Testis (tissue), 3 donors: ENCODE measurements around the gene SCO1. TPM values are rescaled to one million over a fixed set of nuclear protein-coding genes. Genes with fewer than 3 reads are reported as not detected.

Source experiments
- DNase-seq: peaks from one replicate; pipeline ENCODE4 v3.0.0-alpha.2; 2019
- H3K27ac ChIP-seq, 2 donors: fragments of 200-600 bp; sonication (generic); one replicate each; pipeline ENCODE4 v1.5.1; 2019
- H3K27me3 ChIP-seq: fragments of 200-600 bp; sonication (generic); one replicate; pipeline ENCODE4 v1.5.1; 2019
- H3K36me3 ChIP-seq: fragments of 200-600 bp; sonication (generic); one replicate; pipeline ENCODE4 v1.5.1; 2017; ENCODE audit warnings: low read depth; ENCODE audit errors: missing control alignments
- H3K4me1 ChIP-seq: fragments of 200-600 bp; sonication (generic); one replicate; pipeline ENCODE4 v1.5.1; 2019
- H3K4me3 ChIP-seq, 2 donors: fragments of 200-600 bp; sonication (generic); one replicate each; pipeline ENCODE4 v1.5.1; 2017 to 2019
- H3K9me3 ChIP-seq: fragments of 200-600 bp; sonication (generic); one replicate; pipeline ENCODE4 v1.5.1; 2017
- POLR2A ChIP-seq: fragments of 450-650 bp; IDR thresholded peaks from one replicate; pipeline ENCODE4 v1.6.1; 2017; ENCODE audit warnings: antibody characterized with exemption, mild to moderate bottlenecking, moderate library complexity
- WGBS, 2 donors: methylation state at CpG; one replicate each; pipeline ENCODE4 v1.1.5; 2018; 5-methylcytosine and 5-hydroxymethylcytosine counted together
- intact Hi-C: fragments of 100-400 bp; cut with DNase I; formaldehyde crosslinking; loops from one replicate; pipeline ENCODE4 v1.15.1; 2023; ENCODE audit warnings: low total_unique reads
- polyA plus RNA-seq: library from polyadenylated mRNA; stranded (reverse); fragments of 350-450 nt; fragmentation: Illumina TruSeq; extraction: RNeasy Lipid Tissue Mini Kit (QIAGEN cat#74804); gene quantifications from one replicate; pipeline ENCODE4 v1.2.3, GENCODE V29; 2014; ENCODE audit warnings: low read depth, low replicate concordance; ENCODE audit not compliant: insufficient read depth
- total RNA-seq, 2 donors: library from RNA; depleted of rRNA; stranded (reverse); fragments of >200 nt; gene quantifications; one replicate each; pipeline ENCODE4 v1.2.3, GENCODE V29; 2016
- TF ChIP-seq, protein P1 (sequence below), 3 experiments: fragments of 450-650 bp in 2 of 3; fragments of 200-600 bp in 1 of 3; sonication (generic) in 1 of 3; IDR thresholded peaks; one replicate each; pipeline ENCODE4 v1.5.1; 2016 to 2019; ENCODE audit warnings: antibody characterized with exemption in 3 of 3, mild to moderate bottlenecking in 2 of 3, moderate library complexity in 1 of 3

SCO1 gene
- total and polyA plus RNA-seq, 3 donors from 2014 or later = 23.9 to 31.9 (median 25.7) TPM

DNA sequence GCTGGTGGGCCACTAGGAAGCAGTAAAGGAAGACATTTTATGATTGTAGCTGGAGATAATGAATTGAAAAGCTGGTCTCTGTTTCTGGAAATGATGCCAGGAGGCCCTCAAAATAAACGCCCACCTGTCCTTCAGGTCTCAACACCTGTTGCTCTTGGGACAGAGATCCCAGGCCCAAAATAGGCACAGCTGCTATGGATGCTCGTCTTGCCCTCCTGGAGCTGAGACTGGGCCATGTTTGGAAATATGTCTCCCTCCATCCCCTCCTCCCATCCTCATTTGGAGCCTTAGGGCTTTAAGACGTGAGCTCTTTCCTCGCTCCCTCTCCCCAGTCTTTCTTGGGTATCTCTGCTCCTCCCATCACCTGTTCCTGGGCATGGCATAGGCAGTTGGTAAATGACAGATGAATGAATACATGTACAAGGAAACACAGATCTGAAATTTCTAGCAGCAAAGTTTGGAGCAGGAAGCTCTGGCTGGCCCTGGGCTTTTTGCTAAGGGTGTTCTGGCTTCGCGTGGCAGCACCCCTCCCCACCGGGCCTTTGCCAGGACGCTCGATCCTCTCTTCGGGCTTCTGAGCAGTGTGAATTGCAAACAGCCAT, 73.5 kb downstream of the SCO1 start:
- Histone ChIP-seq H3K27me3 (no peaks in the 10 kb centered on the region), H3K27ac (no peak overlapping the region), H3K4me1 (peaks cover 3% of the 10 kb centered on the region), H3K36me3 (no peaks in the 10 kb centered on the region), H3K9me3 (no peaks in the 10 kb centered on the region), H3K4me3 (no peak overlapping the region)
- WGBS, 2 donors = 61 to 63% methylated on average over 10 of the region's 10 CpGs
- intact Hi-C loops = no loop called here
- no peak for DNase-seq
- TF ChIP-seq, protein P1, sequence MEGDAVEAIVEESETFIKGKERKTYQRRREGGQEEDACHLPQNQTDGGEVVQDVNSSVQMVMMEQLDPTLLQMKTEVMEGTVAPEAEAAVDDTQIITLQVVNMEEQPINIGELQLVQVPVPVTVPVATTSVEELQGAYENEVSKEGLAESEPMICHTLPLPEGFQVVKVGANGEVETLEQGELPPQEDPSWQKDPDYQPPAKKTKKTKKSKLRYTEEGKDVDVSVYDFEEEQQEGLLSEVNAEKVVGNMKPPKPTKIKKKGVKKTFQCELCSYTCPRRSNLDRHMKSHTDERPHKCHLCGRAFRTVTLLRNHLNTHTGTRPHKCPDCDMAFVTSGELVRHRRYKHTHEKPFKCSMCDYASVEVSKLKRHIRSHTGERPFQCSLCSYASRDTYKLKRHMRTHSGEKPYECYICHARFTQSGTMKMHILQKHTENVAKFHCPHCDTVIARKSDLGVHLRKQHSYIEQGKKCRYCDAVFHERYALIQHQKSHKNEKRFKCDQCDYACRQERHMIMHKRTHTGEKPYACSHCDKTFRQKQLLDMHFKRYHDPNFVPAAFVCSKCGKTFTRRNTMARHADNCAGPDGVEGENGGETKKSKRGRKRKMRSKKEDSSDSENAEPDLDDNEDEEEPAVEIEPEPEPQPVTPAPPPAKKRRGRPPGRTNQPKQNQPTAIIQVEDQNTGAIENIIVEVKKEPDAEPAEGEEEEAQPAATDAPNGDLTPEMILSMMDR (IDR thresholded peaks at IDR 0.05) = no peak
- no peak for TF ChIP-seq POLR2A

DNA sequence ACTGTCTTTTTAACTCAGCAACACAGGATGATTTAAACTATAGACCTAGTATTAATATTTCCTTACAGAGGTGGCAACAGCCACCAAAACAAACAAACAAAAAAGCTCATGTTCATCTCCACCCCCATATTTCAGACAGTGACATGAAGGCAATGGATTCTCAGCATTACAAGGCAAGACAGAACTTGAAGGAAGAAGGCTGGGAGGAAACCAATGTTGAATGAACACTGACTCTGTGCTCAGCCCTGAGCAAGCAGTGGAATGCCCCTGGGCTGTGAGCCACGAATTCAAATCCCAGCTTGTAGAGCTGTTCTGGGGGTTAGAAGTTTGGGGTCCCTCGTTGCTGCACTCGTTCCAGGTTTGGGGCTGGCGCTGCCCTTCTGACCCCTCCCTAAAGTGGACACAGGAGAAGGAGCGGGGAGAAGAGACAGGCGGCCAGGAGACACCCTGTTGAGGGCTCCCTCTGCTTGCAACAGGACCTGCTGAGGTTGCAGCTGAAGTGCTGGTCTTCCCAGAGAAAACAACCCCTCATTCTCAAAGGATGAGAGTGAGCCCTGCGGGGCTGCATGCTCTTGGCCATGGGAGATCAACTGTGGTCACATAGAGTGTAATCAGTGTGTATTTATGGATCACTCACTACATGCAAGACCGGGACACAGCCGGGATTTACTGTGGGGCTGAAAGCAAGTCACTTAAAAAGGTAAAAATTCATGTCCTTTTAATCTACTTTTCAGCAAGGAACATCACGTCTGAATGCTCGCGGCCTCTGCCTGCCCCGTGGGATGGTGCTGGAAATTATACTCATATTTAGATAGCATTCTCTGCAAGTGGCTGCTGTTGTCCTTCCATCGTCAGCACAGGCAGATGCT, 74.5 kb downstream of the SCO1 start:
- Histone ChIP-seq H3K27ac (no peak overlapping the region), H3K27me3 (no peaks in the 10 kb centered on the region), H3K4me3 (no peak overlapping the region), H3K4me1 (peaks cover 3% of the 10 kb centered on the region), H3K36me3 (no peaks in the 10 kb centered on the region), H3K9me3 (no peaks in the 10 kb centered on the region)
- 72 to 82% methylated on average over 14 of the region's 14 CpGs for WGBS, 2 donors
- intact Hi-C loops = no loop called here
- TF ChIP-seq, protein P1 (IDR thresholded peaks at IDR 0.05) = no peak
- no peak for TF ChIP-seq POLR2A
- DNase-seq = no peak

Other genes starting within 250 kb of the SCO1 start
- under 1 TPM; 0.31 to 0.39 TPM for gene MYH4, start 228.0 kb downstream of the SCO1 start, total RNA-seq
- 0.08 TPM for gene MYH4, start 228.0 kb downstream of the SCO1 start, polyA plus RNA-seq
- gene MYH1, start 179.0 kb downstream of the SCO1 start, total RNA-seq = under 1 TPM; 0.47 to 0.93 TPM
- gene MYH1, start 179.0 kb downstream of the SCO1 start, polyA plus RNA-seq = 3.0 TPM
- gene MYH2, start 147.9 kb downstream of the SCO1 start, total RNA-seq = under 1 TPM; 0.31 to 0.99 TPM
- 3.3 TPM for gene MYH2, start 147.9 kb downstream of the SCO1 start, polyA plus RNA-seq
- gene MYH3, start 40.2 kb downstream of the SCO1 start, total RNA-seq = 10 to 100 TPM; 18.1 to 19.3 TPM
- gene MYH3, start 40.2 kb downstream of the SCO1 start, polyA plus RNA-seq = 35.3 TPM
- 10 to 100 TPM in 1 of 2 donors, 1 to 10 TPM in 1; 8.0 to 13.8 TPM for gene ADPRM, start 61 bp upstream of the SCO1 start, total RNA-seq
- 9.0 TPM for gene ADPRM, start 61 bp upstream of the SCO1 start, polyA plus RNA-seq
- gene TMEM220, start 32.5 kb upstream of the SCO1 start, total RNA-seq = 10 to 100 TPM; 16.2 to 22.2 TPM
- 53.1 TPM for gene TMEM220, start 32.5 kb upstream of the SCO1 start, polyA plus RNA-seq
- gene TMEM238L, start 106.6 kb upstream of the SCO1 start, total RNA-seq = not detected
- gene TMEM238L, start 106.6 kb upstream of the SCO1 start, polyA plus RNA-seq = not detected
- gene PIRT, start 140.6 kb upstream of the SCO1 start, total RNA-seq = under 1 TPM; 0.08 to 0.37 TPM
- 0.18 TPM for gene PIRT, start 140.6 kb upstream of the SCO1 start, polyA plus RNA-seq